Stimulated activated naive CD4-positive, alpha-beta T cell treated with Interleukin-2 at 50 U/mL for 16 hours (primary cell): ENCODE measurements around the gene METTL5.
A peak's percentile ranks its signal among the peaks of the same experiment; 100 is the strongest.
"Not testable (repeated sequence)": the region's sequence is repeated elsewhere in the genome, so short reads cannot be mapped to it uniquely, and the experiment has no call there.

Experiments used
- DNase-seq: peaks from one replicate; lab custom pipeline; 2025; lab: John Stamatoyannopoulos, UW

METTL5 gene

DNA sequence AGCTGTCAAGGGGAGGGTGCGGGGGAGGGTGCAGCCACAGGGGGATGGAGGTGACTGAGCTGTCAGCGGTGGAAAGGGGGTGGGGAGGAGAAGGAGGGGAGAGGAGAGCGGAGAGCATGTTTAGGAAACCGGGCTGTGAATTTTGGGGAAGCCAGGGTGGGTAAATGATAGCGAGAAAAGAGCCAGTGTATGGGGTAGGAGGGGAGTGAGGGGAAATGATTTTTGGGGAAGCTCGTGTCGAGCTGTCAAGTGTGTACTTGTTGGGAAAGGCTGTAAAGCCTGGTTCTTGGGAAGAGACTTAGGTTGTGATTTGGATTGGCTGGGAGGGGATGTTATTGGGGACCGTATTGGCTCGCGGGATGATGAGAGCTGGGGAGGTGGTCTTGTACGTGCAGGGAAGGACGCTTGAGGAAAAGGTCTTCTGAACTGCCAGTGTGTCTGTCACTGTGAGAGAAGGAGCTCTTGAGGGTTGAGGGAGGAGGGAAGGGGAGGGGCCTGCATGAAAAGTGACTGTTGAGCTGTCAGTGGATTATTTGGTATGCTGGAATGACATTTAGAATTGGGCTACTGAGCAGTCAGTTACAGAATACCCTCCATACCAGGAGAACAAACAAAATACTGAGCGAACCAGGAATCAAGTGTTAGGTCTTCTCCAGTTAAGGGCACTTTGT is 3.6 kb upstream of the METTL5 start:
- peak; percentile 62 for DNase-seq

DNA sequence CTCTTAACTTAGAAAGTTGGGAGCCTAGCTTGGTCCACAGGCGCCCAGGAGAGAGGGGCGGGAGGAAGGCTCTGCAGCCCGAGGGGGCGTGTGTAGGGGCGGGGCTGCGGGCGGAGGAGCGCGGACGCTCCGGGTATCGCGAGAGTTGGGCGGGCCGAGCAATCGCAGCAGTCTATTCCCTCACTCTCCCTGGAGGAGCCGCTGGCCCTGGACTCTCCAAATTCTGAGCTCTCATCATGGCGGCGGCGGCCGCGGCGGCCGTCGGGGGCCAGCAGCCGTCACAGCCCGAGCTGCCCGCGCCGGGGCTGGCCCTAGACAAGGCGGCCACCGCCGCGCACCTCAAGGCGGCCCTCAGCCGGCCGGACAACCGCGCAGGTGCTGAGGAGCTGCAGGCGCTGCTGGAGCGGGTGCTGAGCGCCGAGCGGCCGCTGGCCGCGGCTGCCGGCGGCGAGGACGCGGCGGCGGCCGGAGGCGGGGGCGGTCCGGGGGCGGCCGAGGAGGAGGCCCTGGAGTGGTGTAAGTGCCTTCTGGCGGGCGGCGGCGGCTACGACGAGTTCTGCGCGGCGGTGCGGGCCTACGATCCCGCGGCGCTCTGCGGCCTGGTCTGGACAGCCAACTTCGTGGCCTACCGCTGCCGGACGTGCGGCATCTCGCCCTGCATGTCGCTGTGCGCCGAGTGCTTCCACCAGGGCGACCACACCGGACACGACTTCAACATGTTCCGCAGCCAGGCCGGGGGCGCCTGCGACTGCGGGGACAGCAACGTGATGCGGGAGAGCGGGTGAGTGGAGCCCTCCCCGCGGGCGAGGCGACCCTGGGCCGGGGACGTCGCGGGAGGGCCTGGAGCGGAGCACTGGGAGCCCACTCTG is 2.8 kb upstream of the METTL5 start, which contains the start of gene UBR3:
Gene UBR3 (plus strand): TSS at position 183 of the 869 bp plus-strand sequence. CDS start 54 bp downstream, at position 237.
- DNase-seq: peak; percentile 84

- no peak for DNase-seq
These were observed 721 bp downstream of the METTL5 start for GRCh38 chr2:169823996-169824372.

DNA sequence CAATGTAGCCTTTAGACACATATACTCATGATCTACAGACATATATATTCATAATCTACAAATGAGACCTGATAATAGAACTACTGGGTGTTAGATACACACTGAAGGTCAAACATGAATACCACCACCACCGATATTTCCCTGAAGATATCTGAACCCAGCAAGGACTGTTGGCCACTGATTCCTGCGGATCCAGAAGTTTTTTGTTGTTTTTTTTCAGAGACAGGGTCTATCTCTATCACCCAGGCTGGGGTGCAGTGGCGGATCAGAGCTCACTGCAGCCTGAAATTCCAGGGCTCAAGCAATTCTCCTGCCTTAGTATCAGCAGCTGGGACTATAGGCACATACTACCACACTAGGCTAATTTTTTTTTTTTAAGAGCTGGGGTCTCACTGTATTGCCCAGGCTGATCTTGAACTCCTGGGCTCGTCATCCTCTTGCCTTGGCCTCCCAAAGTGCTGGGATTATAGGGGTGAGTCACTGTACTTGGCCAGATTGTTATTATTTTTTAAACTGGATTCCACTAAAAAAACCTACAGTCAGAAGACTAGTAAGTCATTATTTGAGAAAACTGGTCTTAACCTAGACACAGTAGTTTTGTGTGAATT is 1.8 kb downstream of the METTL5 start:
- no peak for DNase-seq

- no peak for DNase-seq
These were observed 2.7 kb downstream of the METTL5 start for GRCh38 chr2:169822036-169822435.

GRCh38 chr2:169820101-169820500 is 4.6 kb downstream of the METTL5 start:
- not testable (repeated sequence) for DNase-seq

GRCh38 chr2:169819106-169819505 is 5.6 kb downstream of the METTL5 start:
- no peak for DNase-seq

GRCh38 chr2:169818241-169818640 is 6.5 kb downstream of the METTL5 start:
- no peak for DNase-seq

DNA sequence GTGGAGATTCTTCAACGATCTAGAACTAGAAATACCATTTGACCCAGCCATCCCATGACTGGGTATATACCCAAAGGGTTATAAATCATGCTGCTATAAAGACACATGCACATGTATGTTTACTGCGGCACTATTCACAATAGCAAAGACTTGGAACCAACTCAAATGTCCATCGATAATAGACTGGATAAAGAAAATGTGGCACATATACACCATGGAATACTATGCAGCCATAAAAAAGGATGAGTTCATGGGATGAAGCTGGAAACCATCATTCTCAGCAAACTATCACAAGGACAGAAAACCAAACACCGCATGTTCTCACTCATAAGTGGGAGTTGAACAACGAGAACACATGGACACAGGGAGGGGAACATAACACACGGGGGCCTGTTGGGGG is 7.3 kb downstream of the METTL5 start:
- DNase-seq: not testable (repeated sequence)

GRCh38 chr2:169816961-169817360 is 7.7 kb downstream of the METTL5 start:
- DNase-seq: not testable (repeated sequence)

GRCh38 chr2:169815849-169816248 is 8.9 kb downstream of the METTL5 start:
- no peak for DNase-seq

DNA sequence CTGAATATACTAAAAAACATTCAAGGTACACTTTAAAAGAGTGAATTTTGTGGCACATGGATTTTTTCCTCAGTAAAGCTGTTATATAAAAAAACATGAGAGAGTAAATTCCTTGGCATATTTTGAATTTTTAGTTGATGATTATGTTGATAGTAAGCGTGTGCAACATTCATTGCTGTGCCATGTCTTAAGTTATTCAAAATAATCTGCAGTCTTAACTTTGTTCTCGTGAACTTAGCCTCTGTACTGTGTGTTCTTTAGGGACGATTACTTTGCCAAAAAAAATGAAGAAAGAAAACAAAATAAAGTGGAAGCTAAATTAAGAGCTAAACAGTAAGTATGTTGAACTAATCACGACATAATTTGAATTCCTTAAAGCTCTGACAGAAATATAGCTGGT is 16.5 kb downstream of the METTL5 start:
- DNase-seq: no peak

DNA sequence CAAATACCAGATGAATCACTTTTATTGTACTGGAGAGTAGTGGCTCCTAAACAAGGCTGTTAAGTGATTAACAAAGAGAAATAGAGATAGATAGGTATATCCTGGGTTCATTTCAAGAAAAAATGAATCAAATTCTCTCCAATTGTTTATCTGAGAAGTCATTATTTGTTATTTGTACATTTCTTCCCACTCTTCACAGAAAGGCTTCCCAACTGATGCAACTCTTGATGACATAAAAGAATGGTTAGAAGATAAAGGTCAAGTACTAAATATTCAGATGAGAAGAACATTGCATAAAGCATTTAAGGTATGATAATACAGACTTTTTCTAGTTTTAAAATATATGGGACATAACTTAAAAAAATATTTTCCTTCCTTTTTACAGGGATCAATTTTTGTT is 18.1 kb downstream of the METTL5 start:
- no peak for DNase-seq

- no peak for DNase-seq
These were observed 21.2 kb downstream of the METTL5 start for GRCh38 chr2:169803480-169803879.

- peak; percentile 97 for DNase-seq
These were observed 25.8 kb downstream of the METTL5 start, which contains the start of gene SSB for GRCh38 chr2:169798718-169799592. SSB (plus strand) TSS chr2:169798871; CDS start chr2:169800961, 2,090 bp downstream.

DNA sequence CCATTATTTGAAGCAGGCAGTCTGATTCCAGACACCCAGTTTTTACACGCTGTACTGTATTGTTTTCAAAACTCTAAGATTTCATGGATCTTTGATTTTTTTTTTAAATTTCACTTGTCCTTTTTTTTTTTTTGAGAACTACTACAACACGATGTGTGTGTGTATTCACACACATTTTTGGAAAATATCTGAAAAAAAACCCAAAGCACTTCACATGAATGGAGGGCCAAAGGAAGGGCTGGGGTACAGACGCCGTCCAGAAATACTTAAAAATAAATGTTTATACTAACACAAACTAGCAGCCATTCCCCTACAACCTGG is 26.3 kb downstream of the METTL5 start:
- DNase-seq: no peak

- no peak for DNase-seq
These were observed 27.1 kb downstream of the METTL5 start for GRCh38 chr2:169797601-169798000.

DNA sequence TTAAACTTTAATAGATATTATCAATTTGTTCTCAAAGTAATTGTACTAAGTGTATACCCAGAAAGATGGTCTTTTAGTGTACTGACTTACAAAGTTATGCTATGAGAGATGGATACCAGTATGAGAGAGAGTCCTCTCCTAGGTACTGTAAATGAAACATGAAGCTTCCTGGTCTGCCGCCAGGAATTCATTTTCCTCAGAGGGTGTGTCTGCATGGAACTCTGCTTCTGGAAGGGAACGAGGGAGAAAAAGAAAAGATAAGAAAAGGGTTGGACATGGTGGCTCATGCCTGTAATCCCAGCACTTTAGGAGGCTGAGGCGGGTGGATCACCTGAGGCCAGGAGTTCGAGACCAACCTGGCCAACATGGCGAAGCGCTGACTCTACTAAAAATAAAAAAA is 28.3 kb downstream of the METTL5 start:
- DNase-seq: no peak

GRCh38 chr2:169795181-169795580 is 29.5 kb downstream of the METTL5 start:
- DNase-seq: no peak

GRCh38 chr2:169790581-169790980 is 34.1 kb downstream of the METTL5 start:
- DNase-seq: no peak

DNA sequence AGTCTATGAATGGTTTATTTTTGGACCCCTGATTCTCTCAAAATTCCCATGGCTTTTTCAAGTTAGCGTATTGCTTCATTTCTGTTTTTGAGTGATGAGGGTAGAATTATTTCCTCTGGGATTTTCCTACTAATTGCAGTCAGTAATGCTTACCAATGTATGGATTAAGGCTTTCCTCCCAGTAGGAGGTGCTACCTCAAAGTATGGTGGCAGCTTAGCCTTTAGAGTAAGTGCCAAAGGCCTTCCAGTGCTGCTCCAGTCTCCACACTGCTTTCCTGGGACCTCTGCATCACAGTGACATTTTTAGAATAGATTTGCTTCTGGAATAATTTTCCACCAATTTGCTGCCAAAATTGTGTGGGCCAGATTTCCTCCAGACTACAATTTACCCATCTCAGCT is 42.2 kb downstream of the METTL5 start:
- no peak for DNase-seq
